HG03025 (cell line): ENCODE data around the gene VAMP1.
"Not testable (repeated sequence)": the region's sequence is repeated elsewhere in the genome, so short reads cannot be mapped to it uniquely, and the experiment has no call there.

Source experiments
- ATAC-seq: cut with Tn5 transposase; IDR thresholded peaks from one replicate; pipeline ENCODE4 v1.9.1; 2021; ENCODE audit warnings: mild to moderate bottlenecking, moderate library complexity; ENCODE audit not compliant: unreplicated experiment, low FRiP score

The VAMP1 gene

DNA sequence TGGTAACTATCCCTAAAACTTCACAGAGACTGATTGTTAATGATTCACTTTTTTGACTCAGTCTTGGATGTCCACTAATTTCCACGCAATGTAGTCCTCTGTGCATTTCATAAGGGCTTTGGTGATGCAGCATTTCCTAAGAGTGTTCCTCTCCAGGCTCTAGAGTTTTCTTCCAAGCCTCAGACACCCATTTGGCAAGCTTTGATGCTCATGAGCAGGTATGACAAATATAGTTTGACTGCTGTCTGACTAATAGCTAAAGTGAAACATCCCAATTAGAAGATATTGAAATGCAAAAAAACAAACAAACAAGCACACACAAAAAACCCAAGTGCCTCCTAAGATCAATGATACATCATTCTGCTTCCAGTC lies 1.5 kb upstream of the VAMP1 start:
- ATAC-seq = no peak

DNA sequence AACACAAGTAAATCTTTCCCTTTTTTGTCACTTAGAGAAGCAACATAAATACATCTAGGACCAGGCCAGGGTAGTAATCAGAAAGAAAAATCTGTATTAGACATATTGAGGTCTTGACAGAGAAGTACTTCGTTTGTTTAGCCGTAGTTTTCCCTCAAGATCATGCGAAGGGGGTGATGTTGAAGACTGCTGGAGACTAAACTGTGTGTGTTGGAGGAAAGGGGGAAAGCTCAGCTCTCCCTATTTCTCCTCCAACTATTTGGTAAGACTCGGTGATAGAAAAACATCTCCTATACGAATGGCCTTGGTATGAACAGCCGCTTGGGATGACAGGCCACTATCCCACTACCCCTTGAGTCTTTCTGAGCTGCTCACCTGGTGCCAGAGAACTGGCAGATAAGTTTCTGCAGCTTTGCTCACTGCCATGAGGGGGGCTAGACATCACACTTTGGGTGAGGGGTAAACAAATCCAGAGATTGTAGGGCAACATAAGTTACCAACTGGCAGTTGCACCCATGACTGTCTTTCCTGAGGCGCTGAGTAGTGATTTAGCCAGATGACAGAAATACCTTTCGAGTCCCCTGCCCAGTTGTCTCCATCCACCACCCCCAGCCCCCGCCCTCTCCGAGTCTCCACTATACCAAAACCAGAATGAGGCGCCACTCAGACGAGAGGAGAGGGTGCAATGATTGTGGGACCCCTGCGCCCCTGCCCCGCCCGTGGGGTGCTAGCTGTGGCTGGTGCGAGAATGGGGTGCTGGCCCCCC lies 685 bp downstream of the VAMP1 start:
- no peak for ATAC-seq

DNA sequence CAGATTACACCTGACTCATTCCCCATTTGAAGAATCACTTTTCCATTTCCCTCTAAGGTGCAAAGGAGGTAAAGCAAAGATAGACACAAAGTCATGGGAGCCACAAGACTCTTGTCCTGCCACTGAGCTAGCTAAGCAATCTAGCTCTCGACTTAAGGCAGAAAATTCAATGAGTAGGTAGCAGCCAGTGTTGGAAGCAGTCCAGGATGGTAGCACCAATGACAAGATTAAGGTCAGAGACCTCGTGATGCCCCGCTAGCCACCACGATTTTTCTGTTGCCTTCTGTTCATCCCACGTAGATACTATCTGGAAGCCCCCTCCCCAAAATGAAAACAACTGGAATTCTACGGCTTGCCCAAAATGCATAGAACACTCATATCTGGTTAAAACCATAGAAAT lies 1.4 kb downstream of the VAMP1 start:
- no peak for ATAC-seq

DNA sequence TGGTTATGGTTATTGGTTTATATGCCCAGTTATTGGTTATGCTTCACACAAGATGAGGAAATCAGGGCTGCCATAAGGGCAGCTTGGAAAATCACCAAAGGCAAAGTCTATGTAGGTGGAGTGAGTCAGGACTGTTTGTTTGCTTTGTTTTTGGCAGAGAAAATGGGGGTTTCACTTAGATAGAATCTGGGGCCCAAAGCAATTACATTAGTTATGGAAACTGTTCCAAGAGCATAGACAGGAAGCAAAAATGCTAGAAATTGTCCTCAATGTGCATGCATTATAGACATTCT lies 2.2 kb downstream of the VAMP1 start:
- ATAC-seq = no peak

DNA sequence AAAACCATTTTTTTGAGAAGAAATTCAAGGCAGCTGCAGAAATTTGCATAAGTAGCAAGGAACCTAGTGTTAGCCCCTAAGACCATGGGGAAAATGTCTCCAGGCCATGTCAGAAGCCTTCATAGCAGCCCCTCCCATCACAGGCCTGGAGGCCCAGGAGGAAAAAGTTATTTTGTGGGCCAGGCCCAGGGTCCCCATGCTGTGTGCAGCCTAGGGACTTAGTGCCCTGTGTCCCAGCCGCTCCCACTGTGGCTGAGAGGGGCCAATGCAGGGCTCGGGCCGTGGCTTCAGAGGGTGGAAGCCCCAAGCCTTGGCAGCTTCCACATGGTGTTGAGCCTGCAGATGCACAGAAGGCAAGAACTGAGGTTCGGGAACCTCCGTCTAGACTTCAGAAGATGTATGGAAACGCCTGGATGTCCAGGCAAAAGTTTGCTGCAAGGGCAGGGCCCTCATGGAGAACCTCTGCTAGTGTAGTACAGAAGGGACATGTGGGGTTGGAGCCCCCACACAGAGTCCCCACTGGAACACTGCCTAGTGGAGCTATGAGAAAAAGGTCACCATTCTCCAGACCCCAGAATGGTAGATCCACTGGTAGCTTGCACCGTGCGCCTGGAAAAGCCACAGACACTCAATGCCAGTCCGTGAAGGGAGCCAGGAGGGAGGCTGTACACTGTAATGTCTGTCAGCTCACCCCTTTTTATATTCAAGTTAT lies 2.8 kb downstream of the VAMP1 start:
- not testable (repeated sequence) for ATAC-seq

DNA sequence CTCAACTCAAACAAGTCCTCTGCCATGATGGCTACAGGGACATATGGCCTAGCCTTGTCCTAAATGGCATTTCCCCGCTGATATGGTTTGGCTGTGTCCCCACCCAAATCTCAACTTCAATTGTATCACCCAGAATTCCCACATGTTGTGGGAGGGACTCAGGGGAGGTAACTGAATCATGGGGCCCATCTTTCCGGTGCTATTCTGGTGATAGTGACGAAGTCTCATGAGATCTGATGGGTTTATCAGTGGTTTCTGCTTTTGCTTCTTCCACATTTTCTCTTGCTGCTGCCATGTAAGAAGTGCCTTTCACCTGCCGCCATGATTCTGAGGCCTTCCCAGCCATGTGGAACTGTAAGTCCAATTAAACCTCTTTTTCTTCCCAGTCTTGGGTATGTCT lies 3.7 kb downstream of the VAMP1 start:
- not testable (repeated sequence) for ATAC-seq

DNA sequence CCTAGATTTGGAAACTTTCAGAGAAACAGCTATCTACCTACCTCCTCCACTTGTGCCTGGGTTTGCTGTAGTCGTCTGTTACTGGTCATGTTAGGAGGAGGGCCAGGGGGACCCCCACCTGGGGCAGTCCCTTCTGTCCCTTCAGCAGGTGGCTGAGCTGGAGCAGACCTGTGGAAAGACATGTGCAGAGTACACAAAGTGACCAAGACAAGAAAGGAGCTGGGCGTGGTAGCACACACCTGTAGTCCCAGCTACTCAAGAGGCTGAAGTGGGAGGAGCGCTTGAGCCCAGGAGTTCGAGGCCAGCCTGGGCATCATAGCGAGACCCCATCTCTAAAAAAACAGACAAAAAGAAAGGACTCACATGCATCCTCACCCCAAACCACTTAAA lies 4.3 kb downstream of the VAMP1 start:
- ATAC-seq = no peak

DNA sequence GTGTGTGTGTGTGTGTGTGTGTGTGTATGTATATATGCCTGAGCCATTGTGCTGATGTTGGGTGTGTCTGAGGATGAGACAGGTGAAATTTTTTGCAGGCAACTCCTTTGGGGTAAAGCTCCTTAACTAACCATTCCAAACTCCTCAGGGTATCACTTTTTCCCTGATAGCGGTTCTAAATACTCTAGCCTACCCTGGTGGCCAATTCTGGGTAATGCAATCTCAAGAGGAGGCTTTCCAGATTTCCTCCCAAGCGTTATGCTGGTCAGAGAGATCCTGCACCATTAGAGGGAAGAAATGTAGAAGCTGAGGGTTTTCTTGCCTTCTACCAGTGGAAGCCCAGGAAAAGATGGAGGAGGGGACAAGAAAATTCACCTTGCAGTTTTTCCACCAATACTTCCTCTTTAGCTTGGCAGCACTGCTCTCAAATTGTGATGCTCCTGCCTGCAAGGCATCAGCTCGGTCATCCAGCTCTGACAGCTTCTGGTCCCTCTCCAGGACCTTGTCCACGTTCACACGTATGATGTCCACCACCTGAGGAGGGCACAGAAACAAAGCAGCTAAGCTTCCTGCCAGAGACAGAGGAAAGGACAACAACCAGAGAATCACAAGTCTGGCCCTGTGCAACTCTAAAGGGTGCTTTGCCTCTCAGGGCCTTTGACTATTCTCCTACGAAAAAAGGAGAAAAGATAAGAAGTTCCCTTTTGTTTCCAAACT lies 4.9 kb downstream of the VAMP1 start:
- ATAC-seq = no peak

DNA sequence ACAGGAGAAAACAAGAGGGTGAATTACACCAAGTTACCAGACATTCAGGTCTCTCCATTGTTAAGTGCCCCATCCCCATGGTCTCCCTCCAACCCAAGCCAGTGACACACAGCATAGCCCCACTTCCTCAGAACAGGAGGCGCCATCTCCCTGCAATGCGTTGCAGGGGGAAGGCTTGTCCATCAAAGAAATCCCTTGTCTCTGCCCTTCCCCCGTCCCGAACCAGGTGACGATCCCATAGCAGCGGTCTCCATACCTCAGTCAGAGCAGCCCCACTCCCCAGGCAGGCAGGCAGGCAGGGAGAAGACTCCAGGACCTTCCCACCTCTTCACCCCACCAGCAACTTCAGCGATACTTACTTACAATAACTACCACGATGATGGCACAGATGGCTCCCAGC lies 5.9 kb downstream of the VAMP1 start:
- ATAC-seq = no peak

DNA sequence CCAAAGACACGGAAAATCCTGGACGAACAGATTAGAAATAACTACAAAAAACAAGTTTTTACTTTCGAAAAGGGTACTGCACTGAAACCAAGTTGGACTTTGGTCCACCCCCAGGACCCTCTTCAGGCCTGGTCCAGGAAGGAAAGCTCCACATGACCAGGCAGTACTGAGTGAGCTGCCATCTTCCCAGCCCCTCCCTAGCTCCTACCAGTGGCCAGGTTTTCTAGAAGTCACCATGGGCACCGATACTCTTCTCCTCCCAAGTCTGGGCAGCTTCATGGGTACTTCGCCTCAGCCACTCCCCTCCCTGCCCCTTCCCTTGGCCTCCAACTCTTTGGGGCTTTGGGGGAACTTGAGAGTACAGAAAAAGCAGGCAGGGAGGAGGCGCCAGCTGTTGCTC lies 6.6 kb downstream of the VAMP1 start:
- ATAC-seq = no peak

DNA sequence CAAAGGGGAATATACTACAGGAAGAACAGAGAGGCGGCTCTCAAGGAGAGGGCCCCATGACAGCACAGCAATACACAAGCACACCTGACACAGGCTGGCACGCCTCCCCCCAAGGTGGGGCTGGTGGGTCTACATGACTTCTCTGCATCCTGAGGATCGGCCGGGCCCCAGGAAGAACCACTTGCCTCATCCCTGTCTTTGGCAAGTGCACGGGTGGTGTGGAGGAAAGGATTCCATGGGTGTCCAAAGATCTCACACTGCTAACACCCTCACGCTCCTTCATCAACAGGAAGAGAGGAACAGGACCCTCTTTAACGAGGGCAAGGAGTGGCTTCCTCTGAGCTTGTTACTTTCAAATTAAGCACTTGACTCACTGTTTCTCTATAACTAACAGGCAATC lies 7.3 kb downstream of the VAMP1 start:
- ATAC-seq = no peak

DNA sequence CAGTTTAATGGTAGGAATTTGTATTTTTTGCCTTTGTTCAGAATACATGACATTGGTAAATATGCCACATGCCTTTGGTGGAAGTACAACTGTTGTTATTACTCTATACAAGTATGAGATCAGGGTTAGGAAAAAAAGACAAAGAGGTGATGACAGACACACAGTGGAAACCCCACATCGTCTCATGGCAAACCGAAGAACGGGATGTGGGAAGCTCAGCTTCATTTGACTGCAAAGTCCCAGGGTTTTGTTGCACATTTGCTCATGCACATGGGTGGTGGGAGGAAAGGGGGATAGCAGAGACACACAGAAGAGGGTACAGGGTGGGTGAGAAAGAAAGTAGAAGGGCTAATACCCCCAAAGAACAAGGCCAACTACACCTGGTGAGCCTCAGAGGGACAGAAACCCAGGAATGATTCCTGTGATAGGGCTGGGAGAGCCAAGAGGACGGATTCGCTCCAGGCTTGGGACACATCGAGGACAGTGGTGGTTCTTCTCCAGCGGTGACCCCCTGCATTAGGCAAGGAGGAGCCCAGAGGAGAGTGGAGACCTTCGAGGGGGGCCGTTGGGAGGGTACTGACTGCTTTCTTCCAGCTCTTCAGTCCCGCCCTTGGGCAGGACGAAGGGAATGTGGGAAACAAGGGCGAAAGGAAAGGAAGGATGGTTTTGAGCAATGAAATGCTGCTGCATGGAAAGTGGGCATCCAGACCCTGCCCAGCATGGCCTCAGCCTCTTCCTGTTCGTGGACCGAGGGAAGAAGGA lies 8.1 kb downstream of the VAMP1 start:
- ATAC-seq = no peak

DNA sequence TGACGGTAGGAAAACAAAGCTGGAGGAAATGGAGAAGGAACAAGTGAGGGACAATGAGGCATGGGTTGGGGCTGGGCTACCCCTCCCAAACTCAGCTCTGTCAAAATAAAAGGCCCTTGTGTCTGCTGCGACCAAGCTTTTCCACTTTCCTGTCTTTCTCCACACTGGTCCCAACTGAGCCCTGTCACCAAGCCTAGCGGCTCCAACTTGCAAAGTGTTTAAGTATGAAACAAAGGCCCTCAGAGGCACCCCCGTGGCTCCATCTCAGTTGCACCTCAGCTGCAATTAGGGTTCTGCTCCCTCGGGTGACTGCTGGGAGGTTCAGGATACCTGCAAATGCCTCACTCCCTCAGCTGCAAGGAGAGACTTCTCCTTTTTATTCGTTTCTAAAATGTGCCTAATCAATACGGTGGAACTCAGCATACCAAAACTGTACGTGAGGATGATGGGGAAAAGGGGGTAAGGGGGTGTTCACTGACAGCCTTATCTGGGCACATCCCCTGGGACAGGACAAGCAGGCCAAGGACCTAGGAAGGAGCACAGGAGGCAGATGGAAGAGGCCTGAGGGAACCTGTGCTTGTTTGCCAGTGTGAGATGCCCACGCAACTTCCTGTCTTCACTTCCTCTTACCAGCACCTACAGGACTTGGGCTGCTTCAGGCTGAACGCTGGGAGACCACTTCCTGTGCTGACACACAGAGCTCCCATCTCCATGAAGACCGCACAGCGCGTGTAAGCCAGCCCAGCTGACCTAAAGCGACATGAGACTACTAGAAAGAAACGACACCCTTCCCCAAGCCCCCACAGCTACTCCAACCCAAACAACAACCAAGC lies 8.9 kb downstream of the VAMP1 start:
- no peak for ATAC-seq

DNA sequence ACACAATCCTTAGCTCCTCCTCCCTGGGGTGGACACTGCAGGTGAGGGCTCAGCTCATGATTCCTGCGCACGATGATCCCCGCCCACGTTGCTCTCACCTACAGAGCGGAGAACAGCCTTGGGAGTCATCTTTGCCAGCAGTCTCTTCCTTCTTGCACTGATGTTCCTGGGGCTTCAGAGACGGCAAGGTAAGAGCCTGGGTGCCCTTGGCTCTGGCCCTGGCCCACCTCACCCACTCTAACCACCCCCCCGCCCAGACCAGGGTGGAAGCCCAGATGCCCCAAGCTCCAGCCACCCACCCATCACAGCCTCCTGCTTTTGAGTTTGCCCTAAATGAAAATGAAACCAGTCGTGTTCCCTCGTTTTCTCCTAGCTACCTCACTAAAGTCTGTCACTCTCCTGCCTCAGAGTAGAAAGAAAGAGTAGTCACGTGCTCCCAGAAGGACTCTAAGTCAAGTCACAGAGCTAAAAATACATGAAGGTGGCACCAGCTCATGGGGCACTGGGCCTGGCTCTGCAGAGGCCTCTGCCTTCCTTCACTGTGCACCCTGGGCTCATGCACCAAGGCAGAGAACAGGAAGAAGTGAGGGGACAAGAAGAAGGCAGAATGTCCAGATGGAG lies 9.6 kb downstream of the VAMP1 start:
- no peak for ATAC-seq

DNA sequence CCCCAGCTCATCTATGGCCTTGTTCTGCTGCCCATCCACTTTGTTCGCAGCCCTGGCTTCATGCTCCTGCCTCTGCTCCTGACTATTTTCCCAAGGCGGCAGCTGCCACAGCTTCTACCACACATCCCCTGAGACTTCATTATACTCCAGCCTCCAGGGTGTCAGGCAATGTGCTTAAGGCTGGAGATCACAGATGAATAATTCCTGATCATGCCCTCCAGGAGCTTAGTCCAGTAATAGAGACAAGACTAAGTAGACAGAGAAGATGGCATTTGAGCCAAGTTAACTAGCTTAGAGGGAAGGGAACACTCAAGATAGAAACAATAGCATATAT lies 11.5 kb downstream of the VAMP1 start:
- no peak for ATAC-seq

DNA sequence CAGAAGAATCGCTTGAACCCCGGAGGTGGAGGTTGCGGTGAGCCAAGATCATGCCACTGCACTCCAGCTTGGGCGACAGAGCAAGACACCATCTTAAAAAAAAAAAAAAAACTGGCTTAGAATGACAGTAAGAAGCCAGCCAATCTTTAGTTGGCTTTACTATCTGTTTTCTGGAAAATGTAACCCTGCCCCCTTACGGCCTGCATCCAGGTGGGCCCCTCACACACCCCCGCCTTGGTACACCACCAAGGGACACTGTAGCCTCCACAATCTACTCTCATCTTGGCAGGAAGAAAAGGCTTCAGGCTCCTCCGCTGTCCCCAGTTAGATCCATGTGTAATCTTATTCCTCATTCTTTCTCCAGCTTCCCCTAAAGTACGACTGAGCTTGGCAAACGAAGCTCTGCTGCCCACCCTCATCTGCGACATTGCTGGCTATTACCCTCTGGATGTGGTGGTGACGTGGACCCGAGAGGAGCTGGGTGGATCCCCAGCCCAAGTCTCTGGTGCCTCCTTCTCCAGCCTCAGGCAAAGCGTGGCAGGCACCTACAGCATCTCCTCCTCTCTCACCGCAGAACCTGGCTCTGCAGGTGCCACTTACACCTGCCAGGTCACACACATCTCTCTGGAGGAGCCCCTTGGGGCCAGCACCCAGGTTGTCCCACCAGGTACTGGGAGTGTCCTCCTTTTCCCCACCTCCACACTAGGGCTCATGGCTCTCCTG lies 12.0 kb downstream of the VAMP1 start:
- ATAC-seq = no peak

DNA sequence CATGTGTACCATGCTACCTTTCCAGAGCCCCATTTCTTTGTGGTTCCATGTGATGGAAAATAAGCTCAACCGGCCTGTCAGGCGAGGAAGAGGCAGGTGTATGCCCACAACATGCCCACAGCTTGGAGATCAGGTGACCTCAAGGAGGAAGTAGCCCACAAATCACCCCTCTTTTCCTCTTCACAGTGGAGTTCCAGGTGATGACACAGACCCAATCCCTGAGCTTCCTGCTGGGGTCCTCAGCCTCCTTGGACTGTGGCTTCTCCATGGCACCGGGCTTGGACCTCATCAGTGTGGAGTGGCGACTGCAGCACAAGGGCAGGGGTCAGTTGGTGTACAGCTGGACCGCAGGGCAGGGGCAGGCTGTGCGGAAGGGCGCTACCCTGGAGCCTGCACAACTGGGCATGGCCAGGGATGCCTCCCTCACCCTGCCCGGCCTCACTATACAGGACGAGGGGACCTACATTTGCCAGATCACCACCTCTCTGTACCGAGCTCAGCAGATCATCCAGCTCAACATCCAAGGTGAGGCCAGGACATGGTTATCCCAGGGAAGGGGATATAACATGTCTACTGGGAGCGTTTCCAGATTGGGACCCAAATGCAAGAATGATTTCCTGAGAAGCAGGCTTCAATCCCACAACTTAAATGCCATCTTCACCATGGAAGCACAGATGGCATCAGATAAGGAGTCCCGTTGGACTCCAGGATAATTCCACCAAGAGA lies 13.1 kb downstream of the VAMP1 start:
- no peak for ATAC-seq

DNA sequence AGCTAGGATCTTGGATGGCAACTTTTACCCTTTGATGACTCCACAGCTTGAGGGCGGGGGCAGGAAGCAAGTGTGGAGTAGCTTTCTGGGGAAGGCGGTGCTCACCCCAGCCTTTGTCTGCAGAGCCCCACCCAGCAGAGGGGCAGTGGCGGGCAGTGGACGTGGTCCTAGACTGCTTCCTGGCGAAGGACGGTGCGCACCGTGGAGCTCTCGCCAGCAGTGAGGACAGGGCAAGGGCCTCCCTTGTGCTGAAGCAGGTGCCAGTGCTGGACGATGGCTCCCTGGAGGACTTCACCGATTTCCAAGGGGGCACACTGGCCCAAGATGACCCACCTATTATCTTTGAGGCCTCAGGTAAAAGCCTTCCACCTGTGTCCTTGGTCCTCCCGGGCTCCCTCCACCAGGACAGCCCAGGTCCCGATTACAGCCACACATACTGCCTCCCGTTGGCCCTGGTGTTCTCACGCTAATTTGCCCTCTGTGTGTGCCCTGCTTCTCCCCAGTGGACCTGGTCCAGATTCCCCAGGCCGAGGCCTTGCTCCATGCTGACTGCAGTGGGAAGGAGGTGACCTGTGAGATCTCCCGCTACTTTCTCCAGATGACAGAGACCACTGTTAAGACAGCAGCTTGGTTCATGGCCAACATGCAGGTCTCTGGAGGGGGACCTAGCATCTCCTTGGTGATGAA lies 17.4 kb downstream of the VAMP1 start:
- no peak for ATAC-seq
